Loucy (cell line): ENCODE measurements around the gene ARG1.

Experiments used
- H2AFZ ChIP-seq: fragments of 200-600 bp; sonication (generic); 2 replicates; pipeline ENCODE4 v1.6.0; 2016; ENCODE audit warnings: antibody characterized with exemption, mild to moderate bottlenecking, low read length, moderate library complexity
- H3F3A ChIP-seq: fragments of 200-600 bp; 2 replicates; pipeline ENCODE4 v1.6.0; 2016; ENCODE audit warnings: antibody characterized with exemption, low read depth, mild to moderate bottlenecking
- H3K27me3 ChIP-seq: fragments of 200-600 bp; sonication (generic); 2 replicates; pipeline ENCODE4 v1.6.1; 2014; ENCODE audit warnings: low read length, mild to moderate bottlenecking; ENCODE audit not compliant: insufficient read depth, poor library complexity, severe bottlenecking
- H3K36me3 ChIP-seq: fragments of 200-600 bp; sonication (generic); 2 replicates; pipeline ENCODE4 v1.6.1; 2016; ENCODE audit warnings: low read length; ENCODE audit not compliant: insufficient read depth
- H3K4me1 ChIP-seq: fragments of 200-600 bp; sonication (generic); 2 replicates; pipeline ENCODE4 v1.5.1; 2014; ENCODE audit warnings: low read length, mild to moderate bottlenecking; ENCODE audit not compliant: insufficient read depth, poor library complexity, severe bottlenecking
- H3K4me2 ChIP-seq: fragments of 200-600 bp; sonication (generic); 2 replicates; pipeline ENCODE4 v1.6.0; 2014; ENCODE audit warnings: antibody characterized with exemption, low read length, low read depth, mild to moderate bottlenecking; ENCODE audit not compliant: poor library complexity, severe bottlenecking
- H3K4me3 ChIP-seq: fragments of 200-600 bp; sonication (generic); 2 replicates; pipeline ENCODE4 v1.5.1; 2014; ENCODE audit warnings: low read length, mild to moderate bottlenecking, mixed read lengths; ENCODE audit not compliant: poor library complexity, severe bottlenecking
- H3K79me2 ChIP-seq: fragments of 200-600 bp; sonication (generic); 2 replicates; pipeline ENCODE4 v1.6.1; 2014; ENCODE audit warnings: low read length; ENCODE audit not compliant: insufficient read depth
- H3K9ac ChIP-seq: fragments of 200-600 bp; sonication (generic); 2 replicates; pipeline ENCODE4 v1.6.0; 2014; ENCODE audit warnings: mild to moderate bottlenecking, low read depth, low read length, moderate library complexity; ENCODE audit not compliant: poor library complexity, severe bottlenecking
- H3K9me2 ChIP-seq: fragments of 200-600 bp; sonication (generic); replicated peaks from 2 replicates; pipeline ENCODE4 v1.6.1; 2016; ENCODE audit warnings: low read depth, low read length, mixed read lengths
- H3K9me3 ChIP-seq: fragments of 200-600 bp; sonication (generic); 2 replicates; pipeline ENCODE4 v1.6.1; 2014; ENCODE audit warnings: mild to moderate bottlenecking, antibody characterized with exemption, low read length, low read depth; ENCODE audit not compliant: insufficient read depth
- H4K20me1 ChIP-seq: fragments of 200-600 bp; sonication (generic); 2 replicates; pipeline ENCODE4 v1.6.0; 2014; ENCODE audit warnings: antibody characterized with exemption, low read length, mild to moderate bottlenecking; ENCODE audit not compliant: insufficient read depth, poor library complexity, severe bottlenecking
- CTCF ChIP-seq: fragments of 200-600 bp; sonication (generic); conservative IDR thresholded peaks from 2 replicates; pipeline ENCODE4 v1.5.1; 2014; ENCODE audit warnings: mild to moderate bottlenecking, antibody characterized with exemption, low read length
- EZH2phosphoT487 ChIP-seq: fragments of 200-600 bp; IDR thresholded peaks from 2 replicates; pipeline ENCODE4 v1.6.1; 2018; ENCODE audit warnings: antibody characterized with exemption, mild to moderate bottlenecking, moderate library complexity, borderline replicate concordance

The ARG1 gene

DNA sequence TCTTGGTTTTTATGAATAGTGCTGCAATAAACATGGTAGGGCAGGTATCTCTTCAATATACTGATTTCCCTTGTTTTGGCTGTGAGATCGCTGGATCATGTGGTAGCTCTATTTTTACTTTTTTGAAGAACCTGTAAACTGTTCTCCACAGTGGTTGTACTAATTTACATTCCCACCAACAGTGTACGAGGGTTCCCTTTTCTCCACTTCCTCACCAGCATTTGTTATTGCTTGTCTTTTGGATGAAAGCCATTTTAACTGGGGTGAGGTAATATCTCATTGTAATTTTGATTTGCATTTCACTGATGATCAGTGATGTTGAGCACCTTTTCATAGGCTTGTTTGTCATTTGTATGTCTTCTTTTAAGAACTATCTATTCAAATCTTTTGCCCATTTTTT, 8.0 kb upstream of the ARG1 start:
- H3K9me3 ChIP-seq: no peaks in the 10 kb centered on the region
- no peak for TF ChIP-seq CTCF
- TF ChIP-seq EZH2phosphoT487: no peak
- no peak overlapping the region for H2AFZ ChIP-seq
- no peak overlapping the region for H3K4me2 ChIP-seq
- H3K9me2 ChIP-seq: no peaks in the 10 kb centered on the region
- H4K20me1 ChIP-seq: no peaks in the 10 kb centered on the region
- no peaks in the 10 kb centered on the region for H3K4me1 ChIP-seq
- H3F3A ChIP-seq: no peaks in the 10 kb centered on the region
- no peaks in the 10 kb centered on the region for H3K36me3 ChIP-seq
- no peak overlapping the region for H3K4me3 ChIP-seq
- no peak overlapping the region for H3K9ac ChIP-seq
- H3K79me2 ChIP-seq: no peaks in the 10 kb centered on the region
- no peaks in the 10 kb centered on the region for H3K27me3 ChIP-seq

GRCh38 chr6:131568726-131569125, 4.3 kb upstream of the ARG1 start:
- H3K27me3 ChIP-seq: no peaks in the 10 kb centered on the region
- H3K4me2 ChIP-seq: no peak overlapping the region
- no peak overlapping the region for H3K4me3 ChIP-seq
- no peaks in the 10 kb centered on the region for H3K9me3 ChIP-seq
- H3K9me2 ChIP-seq: no peaks in the 10 kb centered on the region
- H4K20me1 ChIP-seq: no peaks in the 10 kb centered on the region
- H3K79me2 ChIP-seq: no peaks in the 10 kb centered on the region
- H3K4me1 ChIP-seq: no peaks in the 10 kb centered on the region
- TF ChIP-seq CTCF: no peak
- TF ChIP-seq EZH2phosphoT487: no peak
- no peaks in the 10 kb centered on the region for H3K36me3 ChIP-seq
- H3K9ac ChIP-seq: no peak overlapping the region
- no peak overlapping the region for H2AFZ ChIP-seq
- no peaks in the 10 kb centered on the region for H3F3A ChIP-seq

- Histone ChIP-seq H3K9me2 (no peaks in the 10 kb centered on the region), H3K4me2 (no peak overlapping the region), H3K9me3 (no peaks in the 10 kb centered on the region), H3K79me2 (no peaks in the 10 kb centered on the region), H2AFZ (no peak overlapping the region), H3K4me3 (no peak overlapping the region), H3K36me3 (peaks cover 2% of the 10 kb centered on the region; the same call in 1 of the 2 replicates), H3K9ac (no peak overlapping the region), H3K4me1 (no peaks in the 10 kb centered on the region), H4K20me1 (no peaks in the 10 kb centered on the region), H3F3A (no peaks in the 10 kb centered on the region), H3K27me3 (no peaks in the 10 kb centered on the region)
- TF ChIP-seq EZH2phosphoT487 (no peak), CTCF (no peak)
Observed at GRCh38 chr6:131574133-131574532, 1.1 kb downstream of the ARG1 start.
